SK-N-SH treated with all-trans-retinoic acid at 6 μM for 48 hours (cell line): Measurements from ENCODE around the gene EMP3.
A peak's percentile ranks its signal among the peaks of the same experiment; 100 is the strongest.

Experiments used
- ATAC-seq: fragments of 200-7000 bp; cut with Tn5 transposase; 3 replicates; pipeline ENCODE4 v1.9.1; 2020; ENCODE audit warnings: mild to moderate bottlenecking, moderate library complexity
- ARNTL ChIP-seq: fragments of 450-650 bp; formaldehyde crosslinking; IDR thresholded peaks from 2 replicates; pipeline ENCODE4 v1.5.0; 2020; ENCODE audit warnings: low read depth, mild to moderate bottlenecking, moderate library complexity, borderline replicate concordance
- BACH2 ChIP-seq: fragments of 250-450 bp; sonication (Bioruptor Pico); IDR thresholded peaks from 2 replicates; pipeline ENCODE4 v1.9.0; 2021; ENCODE audit warnings: mild to moderate bottlenecking, borderline replicate concordance
- CSDC2 ChIP-seq: fragments of 250-450 bp; sonication (Bioruptor Pico); IDR thresholded peaks from 2 replicates; pipeline ENCODE4 v1.5.0; 2020; ENCODE audit warnings: mild to moderate bottlenecking, moderate library complexity
- ESRRG ChIP-seq: fragments of 250-450 bp; sonication (Bioruptor Pico); IDR thresholded peaks from 2 replicates; pipeline ENCODE4 v1.6.1; 2021; ENCODE audit warnings: mild to moderate bottlenecking
- GLIS3 ChIP-seq: fragments of 250-450 bp; sonication (Bioruptor Pico); IDR thresholded peaks from 2 replicates; pipeline ENCODE4 v1.5.0; 2020; ENCODE audit warnings: mild to moderate bottlenecking, moderate library complexity
- ISL1 ChIP-seq: fragments of 250-450 bp; sonication (Bioruptor Pico); IDR thresholded peaks from 2 replicates; pipeline ENCODE4 v2.1.2; 2022; ENCODE audit warnings: mild to moderate bottlenecking, moderate library complexity
- OSR1 ChIP-seq: fragments of 250-450 bp; sonication (Bioruptor Pico); IDR thresholded peaks from 2 replicates; pipeline ENCODE4 v1.8.0; 2022; ENCODE audit warnings: moderate library complexity, mild to moderate bottlenecking, inconsistent platforms
- PPARA ChIP-seq: fragments of 250-450 bp; sonication (Bioruptor Pico); IDR thresholded peaks from 2 replicates; pipeline ENCODE4 v1.5.0; 2020; ENCODE audit warnings: mild to moderate bottlenecking, borderline replicate concordance
- RARB ChIP-seq: fragments of 250-450 bp; sonication (Bioruptor Pico); IDR thresholded peaks from 2 replicates; pipeline ENCODE4 v1.8.0; 2021; ENCODE audit warnings: mild to moderate bottlenecking, moderate library complexity
- SNAI2 ChIP-seq: fragments of 250-450 bp; sonication (Bioruptor Pico); IDR thresholded peaks from 2 replicates; pipeline ENCODE4 v1.5.0; 2020; ENCODE audit warnings: mild to moderate bottlenecking, moderate library complexity
- TCF4 ChIP-seq: fragments of 250-450 bp; sonication (Bioruptor Pico); IDR thresholded peaks from 2 replicates; pipeline ENCODE4 v1.8.0; 2021; ENCODE audit warnings: mild to moderate bottlenecking, moderate library complexity, borderline replicate concordance
- TOX ChIP-seq: fragments of 250-450 bp; sonication (Bioruptor Pico); IDR thresholded peaks from 2 replicates; pipeline ENCODE4 v1.8.0; 2021; ENCODE audit warnings: mild to moderate bottlenecking, moderate library complexity, borderline replicate concordance
- ZC3H10 ChIP-seq: fragments of 250-450 bp; sonication (Bioruptor Pico); IDR thresholded peaks from 2 replicates; pipeline ENCODE4 v1.5.1; 2021; ENCODE audit warnings: mild to moderate bottlenecking, moderate library complexity
- ZFP3 ChIP-seq: fragments of 250-450 bp; sonication (Bioruptor Pico); IDR thresholded peaks from 2 replicates; pipeline ENCODE4 v1.5.0; 2020; ENCODE audit warnings: mild to moderate bottlenecking, moderate library complexity
- ZFP30 ChIP-seq: fragments of 450-650 bp; formaldehyde crosslinking; IDR thresholded peaks from 2 replicates; pipeline ENCODE4 v1.5.0; 2022; ENCODE audit warnings: mild to moderate bottlenecking, moderate library complexity
- ZNF565 ChIP-seq: fragments of 450-650 bp; formaldehyde crosslinking; conservative IDR thresholded peaks from 2 replicates; pipeline ENCODE4 v1.5.0; 2020; ENCODE audit warnings: low read depth, mild to moderate bottlenecking, moderate library complexity
- ZNF70 ChIP-seq: fragments of 450-650 bp; formaldehyde crosslinking; IDR thresholded peaks from 2 replicates; pipeline ENCODE4 v1.5.0; 2020; ENCODE audit warnings: mild to moderate bottlenecking, moderate library complexity
- ZNF8 ChIP-seq: fragments of 450-650 bp; formaldehyde crosslinking; IDR thresholded peaks from 2 replicates; pipeline ENCODE4 v1.5.0; 2020; ENCODE audit warnings: mild to moderate bottlenecking, moderate library complexity
- TF ChIP-seq, protein P1 (sequence below): fragments of 250-450 bp; sonication (Bioruptor Pico); IDR thresholded peaks from 2 replicates; pipeline ENCODE4 v1.5.1; 2021; ENCODE audit warnings: mild to moderate bottlenecking, moderate library complexity
- TF ChIP-seq, protein P2 (sequence below): fragments of 250-450 bp; sonication (Bioruptor Pico); IDR thresholded peaks from 2 replicates; pipeline ENCODE4 v1.8.0; 2021; ENCODE audit warnings: low read depth, mild to moderate bottlenecking, moderate library complexity, borderline replicate concordance
- TF ChIP-seq, protein P3 (sequence below): fragments of 250-450 bp; sonication (Bioruptor Pico); IDR thresholded peaks from 2 replicates; pipeline ENCODE4 v1.8.0; 2020; ENCODE audit warnings: mild to moderate bottlenecking, moderate library complexity, borderline replicate concordance

The EMP3 gene

GRCh38 chr19:48338802-48339503 lies 13.6 kb downstream of the EMP3 start:
- ATAC-seq, result no peak
- TF ChIP-seq, protein P1, sequence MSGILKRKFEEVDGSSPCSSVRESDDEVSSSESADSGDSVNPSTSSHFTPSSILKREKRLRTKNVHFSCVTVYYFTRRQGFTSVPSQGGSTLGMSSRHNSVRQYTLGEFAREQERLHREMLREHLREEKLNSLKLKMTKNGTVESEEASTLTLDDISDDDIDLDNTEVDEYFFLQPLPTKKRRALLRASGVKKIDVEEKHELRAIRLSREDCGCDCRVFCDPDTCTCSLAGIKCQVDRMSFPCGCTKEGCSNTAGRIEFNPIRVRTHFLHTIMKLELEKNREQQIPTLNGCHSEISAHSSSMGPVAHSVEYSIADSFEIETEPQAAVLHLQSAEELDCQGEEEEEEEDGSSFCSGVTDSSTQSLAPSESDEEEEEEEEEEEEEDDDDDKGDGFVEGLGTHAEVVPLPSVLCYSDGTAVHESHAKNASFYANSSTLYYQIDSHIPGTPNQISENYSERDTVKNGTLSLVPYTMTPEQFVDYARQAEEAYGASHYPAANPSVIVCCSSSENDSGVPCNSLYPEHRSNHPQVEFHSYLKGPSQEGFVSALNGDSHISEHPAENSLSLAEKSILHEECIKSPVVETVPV, result no peak
- TF ChIP-seq OSR1 (CRISPR knock-in tag), result no peak
- TF ChIP-seq, protein P2, sequence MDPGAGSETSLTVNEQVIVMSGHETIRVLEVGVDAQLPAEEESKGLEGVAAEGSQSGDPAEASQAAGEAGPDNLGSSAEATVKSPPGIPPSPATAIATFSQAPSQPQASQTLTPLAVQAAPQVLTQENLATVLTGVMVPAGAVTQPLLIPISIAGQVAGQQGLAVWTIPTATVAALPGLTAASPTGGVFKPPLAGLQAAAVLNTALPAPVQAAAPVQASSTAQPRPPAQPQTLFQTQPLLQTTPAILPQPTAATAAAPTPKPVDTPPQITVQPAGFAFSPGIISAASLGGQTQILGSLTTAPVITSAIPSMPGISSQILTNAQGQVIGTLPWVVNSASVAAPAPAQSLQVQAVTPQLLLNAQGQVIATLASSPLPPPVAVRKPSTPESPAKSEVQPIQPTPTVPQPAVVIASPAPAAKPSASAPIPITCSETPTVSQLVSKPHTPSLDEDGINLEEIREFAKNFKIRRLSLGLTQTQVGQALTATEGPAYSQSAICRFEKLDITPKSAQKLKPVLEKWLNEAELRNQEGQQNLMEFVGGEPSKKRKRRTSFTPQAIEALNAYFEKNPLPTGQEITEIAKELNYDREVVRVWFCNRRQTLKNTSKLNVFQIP (CRISPR knock-in tag), result no peak
- TF ChIP-seq BACH2 (CRISPR knock-in tag), result no peak
- no peak for TF ChIP-seq ESRRG (CRISPR knock-in tag)
- TF ChIP-seq, protein P3, sequence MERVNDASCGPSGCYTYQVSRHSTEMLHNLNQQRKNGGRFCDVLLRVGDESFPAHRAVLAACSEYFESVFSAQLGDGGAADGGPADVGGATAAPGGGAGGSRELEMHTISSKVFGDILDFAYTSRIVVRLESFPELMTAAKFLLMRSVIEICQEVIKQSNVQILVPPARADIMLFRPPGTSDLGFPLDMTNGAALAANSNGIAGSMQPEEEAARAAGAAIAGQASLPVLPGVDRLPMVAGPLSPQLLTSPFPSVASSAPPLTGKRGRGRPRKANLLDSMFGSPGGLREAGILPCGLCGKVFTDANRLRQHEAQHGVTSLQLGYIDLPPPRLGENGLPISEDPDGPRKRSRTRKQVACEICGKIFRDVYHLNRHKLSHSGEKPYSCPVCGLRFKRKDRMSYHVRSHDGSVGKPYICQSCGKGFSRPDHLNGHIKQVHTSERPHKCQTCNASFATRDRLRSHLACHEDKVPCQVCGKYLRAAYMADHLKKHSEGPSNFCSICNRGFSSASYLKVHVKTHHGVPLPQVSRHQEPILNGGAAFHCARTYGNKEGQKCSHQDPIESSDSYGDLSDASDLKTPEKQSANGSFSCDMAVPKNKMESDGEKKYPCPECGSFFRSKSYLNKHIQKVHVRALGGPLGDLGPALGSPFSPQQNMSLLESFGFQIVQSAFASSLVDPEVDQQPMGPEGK (CRISPR knock-in tag), result no peak
- TF ChIP-seq TCF4 (CRISPR knock-in tag), result no peak
- TF ChIP-seq ARNTL, result no peak
- TF ChIP-seq RARB (CRISPR knock-in tag), result no peak
- TF ChIP-seq SNAI2 (CRISPR knock-in tag), result no peak
- TF ChIP-seq, all 23 proteins: peak for 0

DNA sequence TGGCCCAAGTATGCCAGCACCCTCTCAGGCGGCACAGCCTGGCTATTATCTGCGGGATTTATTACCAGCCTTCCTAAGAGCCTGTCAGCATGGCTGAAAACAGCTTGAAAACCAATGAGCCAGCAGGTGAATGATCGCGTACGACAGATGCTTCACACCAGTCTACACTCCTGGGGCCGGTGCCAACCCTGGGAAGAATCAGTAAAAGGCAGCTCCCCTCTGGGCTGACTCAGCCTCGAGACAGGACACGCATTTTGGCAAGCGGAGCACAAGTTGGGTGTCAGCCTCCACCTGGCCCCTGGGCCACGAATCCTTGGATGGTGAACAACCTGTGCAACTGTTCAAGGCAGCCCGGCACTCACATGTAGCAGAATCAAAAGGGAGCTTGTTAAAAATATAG lies 15.6 kb downstream of the EMP3 start:
- peak; percentile 70 for ATAC-seq

GRCh38 chr19:48341515-48342413 lies 16.4 kb downstream of the EMP3 start:
- TF ChIP-seq GLIS3 (no peak), PPARA (CRISPR knock-in tag) (no peak), ZNF8 (no peak), ZFP3 (no peak), ZNF70 (CRISPR knock-in tag) (no peak), RARB (CRISPR knock-in tag) (no peak), ISL1 (no peak), TCF4 (CRISPR knock-in tag) (no peak), ESRRG (CRISPR knock-in tag) (no peak), BACH2 (CRISPR knock-in tag) (no peak), ZNF565 (CRISPR knock-in tag) (no peak), SNAI2 (CRISPR knock-in tag) (no peak), ARNTL (no peak), TOX (CRISPR knock-in tag) (no peak)
- TF ChIP-seq, protein P1, result no peak
- TF ChIP-seq, protein P3 (CRISPR knock-in tag), result no peak
- TF ChIP-seq, protein P2 (CRISPR knock-in tag), result no peak
- TF ChIP-seq, all 23 proteins: peak for 0

More for the DNA sequence above, 15.6 kb downstream of the EMP3 start:
- TF ChIP-seq ZNF565 (CRISPR knock-in tag) (no peak), BACH2 (CRISPR knock-in tag) (no peak), ZFP30 (CRISPR knock-in tag) (no peak), CSDC2 (CRISPR knock-in tag) (no peak), ZC3H10 (CRISPR knock-in tag) (no peak), PPARA (CRISPR knock-in tag) (no peak), ARNTL (no peak), ISL1 (no peak), ZFP3 (no peak)
- TF ChIP-seq, all 23 proteins: peak for 0

More at GRCh38 chr19:48341515-48342413, 16.4 kb downstream of the EMP3 start:
- ATAC-seq, result no peak
